Hematopoietic multipotent progenitor cell treated with erythropoietin and hydrocortisone succinate and interleukin-3 and kit ligand, for 15 days (in vitro differentiated cells): ENCODE measurements around the gene C20orf144.
"Not testable (repeated sequence)": the region's sequence is repeated elsewhere in the genome, so short reads cannot be mapped to it uniquely, and the experiment has no call there.

ENCODE experiments used
- DNase-seq: peaks from one replicate; pipeline ENCODE4 v3.0.0-alpha.2; 2015; ENCODE audit warnings: low spot score

The C20orf144 gene

GRCh38 chr20:33697129-33697528 is 35.0 kb downstream of the C20orf144 start:
- no peak for DNase-seq

GRCh38 chr20:33698966-33699365 is 36.8 kb downstream of the C20orf144 start:
- not testable (repeated sequence) for DNase-seq

DNA sequence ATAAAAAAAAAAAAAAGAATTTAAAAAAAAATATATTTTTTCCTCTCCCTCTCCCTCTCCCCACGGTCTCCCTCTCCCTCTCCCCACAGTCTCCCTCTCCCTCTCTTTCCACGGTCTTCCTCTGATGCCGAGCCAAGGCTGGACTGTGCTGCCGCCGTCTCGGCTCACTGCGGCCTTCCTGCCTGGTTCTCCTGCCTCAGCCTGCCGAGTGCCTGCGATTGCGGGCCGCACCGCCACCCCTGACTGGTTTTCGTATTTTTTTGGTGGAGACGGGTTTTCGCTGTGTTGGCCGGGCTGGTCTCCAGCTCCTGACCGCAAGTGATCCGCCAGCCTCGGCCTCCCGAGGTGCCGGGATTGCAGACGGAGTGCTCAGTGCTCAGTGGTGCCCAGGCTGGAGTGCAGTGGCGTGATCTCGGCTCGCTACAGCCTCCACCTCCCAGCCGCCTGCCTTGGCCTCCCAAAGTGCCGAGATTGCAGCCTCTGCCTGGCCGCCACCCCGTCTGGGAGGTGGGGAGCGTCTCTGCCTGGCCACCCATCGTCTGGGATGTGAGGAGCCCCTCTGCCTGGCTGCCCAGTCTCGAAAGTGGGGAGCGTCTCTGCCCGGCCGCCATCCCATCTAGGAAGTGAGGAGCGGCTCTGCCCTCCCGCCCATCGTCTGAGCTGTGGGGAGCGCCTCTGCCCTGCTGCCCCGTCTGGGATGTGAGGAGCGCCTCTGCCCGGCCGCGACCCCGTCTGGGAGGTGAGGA is 38.7 kb downstream of the C20orf144 start:
- DNase-seq: not testable (repeated sequence)

- DNase-seq: no peak
These were observed 39.7 kb downstream of the C20orf144 start for GRCh38 chr20:33701629-33702450.

GRCh38 chr20:33702861-33703260 is 40.7 kb downstream of the C20orf144 start:
- no peak for DNase-seq

DNA sequence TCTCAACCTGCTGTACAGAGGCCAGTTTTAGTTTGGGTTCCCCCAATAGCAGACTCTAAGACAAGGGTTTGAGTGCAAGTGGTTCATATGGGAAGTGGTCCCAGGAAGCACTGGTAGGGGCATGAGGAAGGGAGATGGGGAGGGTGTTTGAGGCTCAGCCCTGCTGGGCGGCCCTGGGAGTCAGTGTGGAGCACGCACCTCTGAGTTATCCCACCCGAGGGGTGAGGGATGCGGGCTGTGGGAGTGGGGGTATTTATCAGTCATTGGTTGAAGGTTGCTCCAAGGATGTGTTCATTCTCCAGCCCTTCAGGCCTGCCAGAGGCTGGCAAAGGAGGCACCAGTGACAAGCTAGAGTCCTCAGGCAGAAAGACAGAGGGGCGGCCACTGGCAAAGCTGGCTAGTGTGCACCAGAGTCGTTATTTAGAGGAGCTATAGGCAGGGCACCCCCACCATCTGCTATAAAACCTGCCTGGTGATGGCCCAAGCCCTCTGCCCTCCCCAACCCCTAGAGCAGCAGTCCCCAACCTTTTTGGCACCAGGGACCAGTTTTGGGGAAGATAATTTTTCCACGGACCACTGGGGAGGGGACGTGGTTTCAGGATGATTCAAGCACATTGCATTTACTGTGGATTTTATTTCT is 41.5 kb downstream of the C20orf144 start:
- DNase-seq: no peak

DNA sequence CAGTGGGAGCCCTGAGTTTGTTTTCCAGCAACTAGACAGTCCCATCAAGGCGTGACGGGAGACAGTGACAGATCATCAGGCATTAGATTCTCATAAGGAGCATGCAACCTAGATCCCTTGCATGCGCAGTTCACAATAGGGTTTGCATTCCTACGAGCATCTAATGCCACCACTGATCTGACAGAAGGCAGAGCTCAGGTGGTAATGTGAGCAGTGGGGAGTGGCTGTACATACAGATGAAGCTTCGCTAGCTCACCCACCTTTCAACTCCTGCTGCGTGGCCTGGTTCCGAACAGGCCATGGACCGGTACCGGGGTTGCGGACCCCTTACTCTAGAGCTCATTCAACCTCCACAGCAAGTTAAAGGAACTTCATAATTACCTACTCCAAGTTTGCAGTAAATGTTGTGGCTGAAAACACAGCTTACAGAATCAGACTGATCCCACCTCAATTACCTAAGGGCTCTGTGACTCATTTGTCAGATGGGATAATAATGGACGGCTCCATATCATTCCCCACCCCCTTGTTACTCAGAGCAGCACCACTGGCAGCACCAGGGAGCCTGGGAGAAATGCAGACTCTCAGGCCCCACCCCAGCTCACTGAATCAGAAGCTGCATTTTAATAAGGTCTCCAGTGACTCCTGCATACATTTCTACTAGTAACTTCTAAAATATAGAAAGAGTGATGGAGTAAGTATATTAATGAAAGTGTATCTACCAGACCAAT is 42.2 kb downstream of the C20orf144 start:
- no peak for DNase-seq

GRCh38 chr20:33707668-33708067 is 45.5 kb downstream of the C20orf144 start:
- no peak for DNase-seq

DNA sequence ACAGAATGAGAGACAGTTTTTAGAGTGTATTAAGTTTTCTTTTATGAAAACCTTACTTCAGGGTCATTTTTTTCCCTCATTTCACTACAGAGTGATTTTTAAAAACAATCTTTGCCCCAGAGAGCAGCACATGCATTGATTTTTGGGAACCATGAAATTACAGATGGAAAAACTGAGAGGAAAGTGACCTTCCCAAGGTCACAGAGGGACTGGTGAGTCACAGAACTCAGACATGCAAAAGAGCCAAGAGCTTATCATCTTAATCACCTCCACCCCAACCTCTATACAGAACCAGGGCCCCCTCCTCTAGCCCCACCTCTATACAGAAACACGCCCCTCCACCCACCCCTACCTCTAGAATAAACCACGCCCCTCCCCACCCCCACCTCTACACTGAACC is 47.3 kb downstream of the C20orf144 start:
- DNase-seq: no peak

- peak; percentile 23 for DNase-seq
These were observed 47.9 kb downstream of the C20orf144 start for GRCh38 chr20:33709905-33710541.

GRCh38 chr20:33710681-33711445 is 48.7 kb downstream of the C20orf144 start:
- DNase-seq: no peak

- no peak for DNase-seq
These were observed 49.3 kb downstream of the C20orf144 start for GRCh38 chr20:33711446-33711738.
